Mononuclear cell (primary cell): ENCODE results near the gene CCDC24. TPM values are rescaled to one million over a fixed set of nuclear protein-coding genes. Genes with fewer than 3 reads are reported as not detected.

ENCODE experiments used
- H3K27me3 ChIP-seq: 2 replicates; pipeline ENCODE4 v1.6.0; 2011; ENCODE audit warnings: low read length, control low read depth; ENCODE audit not compliant: insufficient read depth
- H3K4me1 ChIP-seq: 2 replicates; pipeline ENCODE4 v1.5.1; 2011; ENCODE audit warnings: mild to moderate bottlenecking, low read length, control low read depth; ENCODE audit not compliant: insufficient read depth
- H3K4me3 ChIP-seq: 2 replicates; pipeline ENCODE4 v1.5.1; 2011; ENCODE audit warnings: mild to moderate bottlenecking, low read length, moderate library complexity
- H3K9me3 ChIP-seq: 2 replicates; pipeline ENCODE4 v1.5.1; 2011; ENCODE audit warnings: low read depth, mild to moderate bottlenecking, control low read depth, low read length
- total RNA-seq: library from RNA; depleted of rRNA; stranded (reverse); fragments of >200 nt; gene quantifications from one replicate; pipeline ENCODE4 v1.2.3, GENCODE V29; 2012

CCDC24 gene
- total RNA-seq, 1 donor, result 0.42 TPM

DNA sequence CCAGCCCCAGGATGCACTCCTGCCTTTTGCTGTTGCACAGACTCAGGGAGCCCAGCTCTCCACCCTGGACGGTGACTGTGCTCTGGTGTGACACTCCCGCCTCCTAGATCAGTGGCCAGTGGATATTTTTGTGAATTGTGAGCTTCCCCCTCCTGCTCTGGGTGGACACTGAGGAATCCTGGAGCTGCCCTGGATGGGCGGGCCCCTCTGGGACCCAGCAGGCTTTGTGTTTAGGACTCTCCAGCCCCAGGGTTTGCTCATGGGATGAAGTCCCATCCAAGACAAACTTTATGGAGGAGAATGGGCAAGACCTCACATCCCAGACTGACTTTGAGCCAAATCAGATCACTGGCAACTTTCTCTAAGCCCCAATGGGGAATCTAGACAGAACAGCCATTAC lies 23.8 kb downstream of the CCDC24 start:
- Histone ChIP-seq H3K4me3 (no peak overlapping the region), H3K9me3 (no peaks in the 10 kb centered on the region), H3K4me1 (no peaks in the 10 kb centered on the region), H3K27me3 (no peaks in the 10 kb centered on the region)

DNA sequence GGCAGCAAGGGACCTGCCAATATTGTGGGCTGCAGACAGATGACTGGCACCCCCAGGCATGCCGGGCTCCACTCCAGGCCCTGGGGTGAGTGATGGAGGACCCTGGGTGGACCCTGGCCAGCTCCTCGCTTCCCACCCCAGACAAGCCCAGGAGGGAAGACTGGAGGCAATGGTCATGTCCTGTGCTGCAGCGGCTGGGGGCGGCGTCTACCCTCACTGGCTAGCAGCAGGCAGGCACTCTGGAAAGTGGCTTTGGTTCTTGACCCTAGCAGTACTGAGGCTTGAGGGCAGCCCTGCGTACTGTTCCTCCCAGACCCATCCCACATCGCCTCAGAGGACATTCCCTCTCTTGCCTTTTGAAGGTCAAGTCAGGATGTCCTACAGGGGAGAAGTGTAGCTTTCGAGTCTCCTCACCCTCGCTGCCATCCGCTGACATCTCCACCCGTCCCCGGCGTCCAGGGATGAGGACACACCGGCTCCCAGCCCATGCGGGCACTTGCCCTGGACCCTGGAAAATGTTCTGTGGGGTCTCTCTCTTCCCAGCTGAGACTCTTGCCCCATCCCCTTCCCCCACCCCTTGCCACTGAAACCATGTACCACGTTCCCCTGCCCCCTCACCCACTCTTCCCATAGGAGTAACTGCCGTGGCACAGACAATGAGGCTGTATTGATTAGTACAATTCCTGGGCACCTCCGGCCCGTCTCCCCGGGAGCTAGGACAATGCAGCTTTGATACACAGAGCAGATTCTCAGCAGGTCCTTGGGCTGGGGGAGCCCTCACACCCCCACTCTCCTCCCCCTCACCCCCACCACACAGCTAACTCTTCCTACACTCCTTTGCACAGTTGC lies 24.9 kb downstream of the CCDC24 start:
- H3K9me3 ChIP-seq, result no peaks in the 10 kb centered on the region
- no peak overlapping the region for H3K4me3 ChIP-seq
- no peaks in the 10 kb centered on the region for H3K27me3 ChIP-seq
- H3K4me1 ChIP-seq, result no peaks in the 10 kb centered on the region

DNA sequence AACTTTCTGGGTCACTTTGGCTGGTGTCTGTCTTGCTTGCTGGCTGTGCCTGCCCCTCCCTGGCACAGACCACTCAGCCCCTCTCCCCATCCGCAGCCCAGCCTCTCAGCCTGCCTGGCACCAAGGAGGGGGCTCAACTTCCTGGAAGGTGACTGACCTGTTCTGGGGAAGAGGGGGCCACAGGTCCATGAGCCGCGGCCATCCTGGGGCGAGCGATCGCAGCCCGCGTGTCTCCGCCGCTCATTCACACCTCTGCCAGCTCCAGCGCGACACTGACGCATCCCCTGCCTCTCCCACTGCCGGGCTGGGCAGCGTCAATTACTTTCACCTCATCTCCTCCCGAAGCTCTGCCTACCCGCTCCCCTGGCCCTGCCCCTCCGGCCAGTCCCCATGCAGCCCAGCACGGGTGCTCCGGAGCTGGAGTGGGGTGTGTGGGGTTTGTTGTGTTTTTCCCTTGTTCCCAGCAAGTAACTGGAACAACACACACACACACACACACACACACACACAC lies 25.5 kb downstream of the CCDC24 start:
- Histone ChIP-seq H3K4me1 (no peaks in the 10 kb centered on the region), H3K27me3 (no peaks in the 10 kb centered on the region), H3K9me3 (no peaks in the 10 kb centered on the region), H3K4me3 (no peak overlapping the region)

DNA sequence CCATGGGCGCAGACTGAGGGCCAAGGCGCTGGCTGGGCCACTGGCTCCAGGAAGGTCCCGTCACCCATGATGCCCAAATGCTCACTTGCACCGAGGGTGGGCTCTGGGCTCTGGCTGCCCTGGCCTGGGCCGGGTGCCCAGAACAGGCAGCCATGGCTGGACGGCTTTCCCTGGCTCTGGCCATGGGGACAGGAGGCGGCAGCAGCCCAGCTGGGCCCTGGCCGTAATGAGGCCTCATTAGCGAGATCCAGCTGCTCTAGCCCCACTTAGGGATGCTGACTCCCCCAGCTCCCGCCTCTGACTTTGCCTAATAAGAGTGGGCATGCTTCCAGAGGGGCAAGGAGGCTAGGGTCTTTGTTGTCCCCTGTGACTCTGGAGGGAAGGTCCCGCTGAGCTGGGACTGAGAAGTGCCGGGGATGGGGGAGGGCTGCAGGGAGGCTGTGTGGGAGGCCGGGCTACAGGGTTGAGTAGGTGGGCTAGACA lies 28.1 kb downstream of the CCDC24 start:
- no peaks in the 10 kb centered on the region for H3K4me1 ChIP-seq
- no peaks in the 10 kb centered on the region for H3K9me3 ChIP-seq
- H3K27me3 ChIP-seq, result no peaks in the 10 kb centered on the region
- no peak overlapping the region for H3K4me3 ChIP-seq

DNA sequence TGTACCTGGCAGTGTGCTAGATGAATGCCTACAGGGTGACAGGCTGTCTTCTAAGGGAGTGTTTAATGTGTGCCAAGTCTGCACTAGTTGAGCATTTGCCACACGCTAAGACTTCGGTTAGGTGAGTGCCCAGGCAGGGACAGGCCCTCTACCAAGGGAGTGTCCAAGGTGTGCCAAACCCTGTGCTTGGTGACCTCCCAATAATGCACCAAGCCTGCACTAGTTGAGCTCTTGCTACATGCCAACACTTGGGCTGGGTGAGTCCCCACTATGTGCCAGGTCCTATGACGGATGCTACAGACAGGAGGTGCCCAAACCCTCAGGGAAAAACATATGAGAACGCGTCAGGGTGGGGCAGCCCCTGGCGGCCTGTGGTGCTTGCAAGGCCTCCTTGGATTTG lies 29.1 kb downstream of the CCDC24 start:
- Histone ChIP-seq H3K27me3 (no peaks in the 10 kb centered on the region), H3K9me3 (no peaks in the 10 kb centered on the region), H3K4me3 (no peak overlapping the region), H3K4me1 (no peaks in the 10 kb centered on the region)

DNA sequence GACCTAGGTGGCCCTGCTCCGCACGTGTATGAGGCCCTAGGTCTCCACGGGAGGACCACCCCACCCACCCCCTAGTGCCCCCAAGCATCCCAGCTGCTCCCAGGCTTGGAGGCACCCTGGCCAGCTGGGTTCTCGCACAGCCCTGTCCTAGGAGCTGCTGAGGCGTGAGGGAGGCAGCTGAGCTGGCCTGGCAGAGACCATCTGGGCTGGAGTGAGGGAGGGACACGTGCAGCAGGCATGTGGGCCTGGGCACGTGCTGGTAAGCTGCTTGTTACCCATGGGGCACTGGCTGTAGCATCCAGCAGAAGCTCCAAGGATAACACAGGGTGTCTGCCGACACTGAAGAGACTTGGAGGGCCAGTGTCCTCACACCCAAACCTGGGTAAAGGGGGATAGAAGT lies 29.8 kb downstream of the CCDC24 start:
- H3K9me3 ChIP-seq, result no peaks in the 10 kb centered on the region
- H3K27me3 ChIP-seq, result no peaks in the 10 kb centered on the region
- H3K4me1 ChIP-seq, result no peaks in the 10 kb centered on the region
- H3K4me3 ChIP-seq, result no peak overlapping the region

DNA sequence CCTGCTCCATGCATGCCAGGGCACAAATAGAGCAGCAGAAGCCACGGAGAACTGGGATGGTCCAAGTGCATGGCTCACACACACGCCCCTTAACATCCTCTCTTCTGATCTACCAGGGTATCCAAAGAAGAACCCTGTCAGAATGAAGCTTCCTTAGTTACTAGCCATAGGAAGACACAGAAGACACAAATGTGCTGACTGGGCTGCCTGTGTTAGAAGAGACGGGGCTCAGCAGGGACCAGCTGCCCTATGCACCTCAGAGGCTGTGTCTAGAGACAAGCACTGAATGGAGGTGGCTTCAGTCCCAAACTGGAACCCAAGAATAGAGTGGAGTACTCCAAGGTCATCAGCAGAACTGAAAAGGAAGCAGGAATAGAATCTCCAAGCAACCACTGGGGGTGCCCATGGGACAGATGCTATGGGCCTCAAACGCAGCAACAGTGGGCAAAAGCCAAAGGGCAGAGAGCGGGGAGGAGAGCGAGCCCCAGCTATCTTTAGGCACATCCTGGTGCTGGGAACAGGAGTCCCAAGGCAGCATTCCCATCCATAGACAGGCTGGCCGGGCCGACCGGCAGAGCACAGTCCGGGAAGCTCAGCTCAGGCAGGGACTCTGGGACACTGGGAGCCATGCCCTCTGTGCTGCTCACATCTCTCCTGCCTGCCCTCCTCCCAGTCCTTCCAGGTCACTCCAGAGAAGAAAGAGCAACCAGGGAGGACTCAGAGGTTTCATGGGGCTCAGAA lies 30.4 kb downstream of the CCDC24 start:
- Histone ChIP-seq H3K4me1 (no peaks in the 10 kb centered on the region), H3K27me3 (no peaks in the 10 kb centered on the region), H3K4me3 (no peak overlapping the region), H3K9me3 (no peaks in the 10 kb centered on the region)

DNA sequence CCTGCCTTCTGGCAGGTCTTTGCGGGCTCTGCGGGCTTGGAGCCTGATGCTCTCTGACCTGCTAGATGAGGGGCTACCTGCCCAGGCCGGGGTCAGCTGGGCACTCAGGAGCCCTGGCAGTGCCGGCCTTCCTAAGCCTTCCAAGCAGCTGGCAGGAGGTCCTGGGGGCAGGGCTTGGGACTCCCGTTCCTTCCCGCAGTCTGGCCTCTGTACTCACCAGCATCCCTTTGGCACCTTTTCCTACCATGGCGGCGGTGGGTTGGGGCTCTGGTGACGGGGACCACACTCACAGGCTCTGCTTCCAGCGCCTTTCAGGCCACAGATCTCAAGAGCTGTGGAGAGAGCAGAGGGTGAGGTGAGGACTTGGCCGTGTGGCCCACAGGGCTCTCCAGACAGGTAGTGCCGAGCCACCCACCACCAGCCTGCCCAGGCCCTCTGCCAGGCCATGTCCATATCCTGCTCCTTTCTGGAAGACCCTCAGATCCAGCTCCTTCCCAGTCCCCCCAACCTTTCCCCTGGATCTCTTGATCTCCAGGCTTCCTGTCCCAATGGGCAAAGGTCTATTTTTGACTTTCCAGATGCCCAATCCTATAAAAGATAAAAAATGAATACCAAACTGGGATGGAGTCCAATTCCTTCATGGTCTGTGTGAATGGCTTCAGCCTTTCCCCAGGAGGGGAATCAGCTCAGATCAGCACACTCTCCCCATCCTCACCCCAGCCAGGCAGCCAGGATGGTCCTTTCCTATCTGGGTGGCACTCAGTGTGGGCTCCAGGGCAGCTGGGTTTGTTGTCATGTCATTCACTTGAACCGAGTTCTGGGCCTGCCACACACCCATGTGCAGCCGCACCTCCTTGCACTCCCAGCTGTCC lies 32.9 kb downstream of the CCDC24 start:
- no peak overlapping the region for H3K4me3 ChIP-seq
- H3K4me1 ChIP-seq, result peaks cover 4% of the 10 kb centered on the region
- no peaks in the 10 kb centered on the region for H3K27me3 ChIP-seq
- H3K9me3 ChIP-seq, result no peaks in the 10 kb centered on the region

DNA sequence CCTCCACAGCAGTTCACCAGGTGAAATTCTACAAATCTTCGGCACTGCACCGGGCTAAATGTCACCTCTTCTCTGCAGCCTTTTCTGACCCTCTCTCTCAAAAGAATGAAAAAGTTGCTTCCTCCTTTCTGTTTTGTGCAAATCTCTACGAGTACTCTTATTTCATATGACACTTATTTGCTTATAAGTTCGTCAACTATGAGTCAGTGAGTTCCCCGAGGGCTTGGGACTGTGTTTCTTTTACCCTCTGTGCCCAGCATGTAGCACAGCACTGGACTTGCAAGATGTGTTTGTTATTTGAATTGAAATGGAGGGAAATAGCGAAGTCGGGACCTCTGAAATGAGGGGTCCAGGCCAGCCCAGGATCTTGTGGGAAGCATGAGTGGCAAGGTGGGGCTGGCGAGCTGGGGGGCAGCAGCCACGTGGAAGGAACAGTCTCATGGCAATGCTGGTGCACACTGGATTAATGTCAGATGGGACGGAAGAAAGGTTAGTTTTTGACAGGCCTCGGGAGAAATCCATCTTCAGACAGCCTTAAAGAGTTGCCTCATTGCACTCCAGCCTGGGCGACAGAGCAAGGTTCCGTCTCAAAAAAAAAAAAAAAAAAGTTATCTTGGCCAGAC lies 33.6 kb downstream of the CCDC24 start:
- H3K9me3 ChIP-seq, result no peaks in the 10 kb centered on the region
- no peak overlapping the region for H3K4me3 ChIP-seq
- H3K27me3 ChIP-seq, result no peaks in the 10 kb centered on the region
- peaks cover 8% of the 10 kb centered on the region for H3K4me1 ChIP-seq

DNA sequence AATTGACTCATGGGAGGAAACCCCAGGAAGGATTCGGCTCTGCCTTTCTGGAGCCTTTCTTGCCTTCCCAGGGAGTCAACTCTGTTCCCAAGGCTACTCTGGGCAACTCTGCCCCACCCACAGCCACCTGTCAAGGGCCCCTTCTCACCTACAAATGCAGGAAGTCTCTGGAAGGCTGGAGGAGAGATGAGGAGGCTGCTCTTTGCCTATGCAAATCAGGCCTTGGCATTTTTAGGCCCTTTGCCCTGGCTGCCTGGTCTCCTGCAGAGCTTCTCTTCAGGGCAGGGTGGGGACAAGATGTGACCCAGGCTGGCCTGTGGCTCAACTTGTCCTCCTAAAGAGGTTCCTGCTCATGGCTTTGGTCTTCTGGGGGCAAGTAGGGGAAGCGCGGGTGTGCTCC lies 34.4 kb downstream of the CCDC24 start:
- no peak overlapping the region for H3K4me3 ChIP-seq

DNA sequence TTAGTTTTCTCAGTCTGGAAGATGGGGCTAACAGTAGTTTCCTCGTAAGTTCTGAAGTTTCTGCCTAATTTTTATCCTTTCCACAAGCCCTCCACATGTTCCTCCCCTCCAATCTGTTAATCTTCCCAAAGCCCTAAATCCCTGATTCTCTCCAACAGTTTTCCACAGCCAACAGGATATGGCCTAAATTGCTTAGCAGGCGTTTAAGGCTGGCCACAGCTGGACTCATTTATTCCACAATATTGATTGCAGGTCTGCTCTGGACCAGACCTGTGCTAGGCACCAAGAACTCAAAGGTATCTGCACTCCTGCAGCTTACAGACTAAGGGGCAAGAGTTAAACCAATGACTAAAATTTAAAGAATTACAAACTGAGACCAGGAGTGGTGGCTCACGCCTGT lies 35.9 kb downstream of the CCDC24 start:
- peaks cover 4% of the 10 kb centered on the region for H3K27me3 ChIP-seq

More for the DNA sequence above, 34.4 kb downstream of the CCDC24 start:
- Histone ChIP-seq H3K27me3 (no peaks in the 10 kb centered on the region), H3K9me3 (no peaks in the 10 kb centered on the region), H3K4me1 (peaks cover 8% of the 10 kb centered on the region)

DNA sequence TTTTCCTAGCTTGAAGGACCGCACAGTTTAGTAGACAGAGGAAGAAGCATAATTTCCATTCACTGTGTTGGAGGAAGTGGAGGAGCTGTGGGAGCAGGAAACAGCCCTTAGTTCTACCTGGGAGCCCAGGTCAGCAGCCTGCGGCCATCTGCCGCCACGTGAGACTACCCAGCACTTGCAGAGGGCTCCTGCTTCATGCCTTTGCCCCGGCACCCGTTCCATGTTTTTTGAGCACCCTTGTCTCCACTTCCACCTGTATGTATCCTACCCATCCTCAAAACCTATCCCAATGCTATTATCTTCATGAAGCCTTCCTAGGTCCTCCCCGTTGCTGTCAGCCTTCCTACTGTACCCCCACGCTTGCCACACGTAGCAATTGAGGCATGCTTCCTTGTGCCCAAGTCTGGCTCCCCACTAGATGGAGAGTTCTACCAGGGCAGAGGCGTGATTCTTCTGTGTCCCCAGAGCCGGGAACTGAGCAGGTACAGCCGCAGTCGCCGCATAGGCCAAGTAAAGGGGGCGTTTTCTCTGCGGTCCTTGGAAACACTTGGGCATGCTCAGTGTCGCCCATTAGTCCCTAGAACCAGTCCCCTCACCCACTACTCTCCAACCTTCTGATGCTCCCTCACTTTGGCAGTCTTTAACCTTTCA lies 38.0 kb downstream of the CCDC24 start:
- H3K27me3 ChIP-seq, result peaks cover 4% of the 10 kb centered on the region
- H3K4me1 ChIP-seq, result peaks cover 8% of the 10 kb centered on the region
- H3K4me3 ChIP-seq, result peak overlapping the region; percentile 64
- H3K9me3 ChIP-seq, result no peaks in the 10 kb centered on the region

More for the DNA sequence above, 35.9 kb downstream of the CCDC24 start:
- Histone ChIP-seq H3K9me3 (no peaks in the 10 kb centered on the region), H3K4me1 (peaks cover 8% of the 10 kb centered on the region), H3K4me3 (no peak overlapping the region)

DNA sequence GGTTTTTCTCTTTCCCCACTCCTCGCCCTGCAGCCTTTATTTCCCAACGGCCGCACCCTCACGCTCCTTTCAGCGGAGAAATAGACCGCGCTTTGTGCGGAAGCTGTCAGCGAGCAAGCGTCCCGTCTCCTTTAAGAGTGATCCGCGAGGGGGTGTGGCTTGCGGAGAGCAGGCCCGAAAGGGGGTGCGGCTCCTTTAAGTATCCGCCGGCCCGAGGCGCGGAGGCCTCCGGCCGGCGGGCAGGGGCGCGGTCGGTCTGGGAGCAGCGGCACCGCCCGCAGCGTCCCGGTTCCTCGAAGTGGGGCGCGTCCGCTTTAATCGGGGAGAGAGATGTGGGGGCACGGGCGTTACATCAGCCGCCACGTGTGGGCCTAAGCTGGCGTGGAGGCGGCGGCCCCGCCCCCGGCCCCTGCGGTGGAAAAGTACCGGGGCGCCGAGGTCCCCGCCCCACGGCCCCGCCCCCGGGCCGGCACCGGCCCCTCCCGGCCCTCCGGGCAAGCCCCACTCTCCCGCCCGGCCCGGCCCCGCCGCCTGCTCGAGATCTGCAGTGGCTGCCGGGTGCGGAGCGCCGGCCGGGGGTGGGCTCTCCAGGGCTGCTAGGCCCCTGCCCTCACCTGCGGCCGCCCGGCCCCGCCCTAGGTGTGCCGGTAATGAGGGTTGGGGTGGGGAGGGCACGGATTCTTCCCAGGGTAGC lies 38.7 kb downstream of the CCDC24 start:
- H3K4me3 ChIP-seq, result peak overlapping the region; percentile 64
- peaks cover 4% of the 10 kb centered on the region for H3K27me3 ChIP-seq
- no peaks in the 10 kb centered on the region for H3K9me3 ChIP-seq
- H3K4me1 ChIP-seq, result peaks cover 8% of the 10 kb centered on the region
